ENCODE data around the gene DLL4.

Gene DLL4

GRCh38 chr15:40927873-40928806, 1.0 kb upstream of the DLL4 start:
- DNase-seq, result peak; percentile 37

- DNase-seq, result no peak
These were observed 705 bp downstream of the DLL4 start for GRCh38 chr15:40929660-40930429.

GRCh38 chr15:40930430-40931299, 1.5 kb downstream of the DLL4 start:
- peak; percentile 81 for DNase-seq

- no peak for DNase-seq
These were observed 2.4 kb downstream of the DLL4 start for GRCh38 chr15:40931300-40932142.

GRCh38 chr15:40932156-40932555, 3.0 kb downstream of the DLL4 start:
- DNase-seq, result no peak

GRCh38 chr15:40932649-40933516, 3.7 kb downstream of the DLL4 start:
- DNase-seq, result no peak

GRCh38 chr15:40933517-40933902, 4.4 kb downstream of the DLL4 start:
- no peak for DNase-seq

GRCh38 chr15:40934457-40934856, 5.3 kb downstream of the DLL4 start:
- DNase-seq, result no peak

- DNase-seq, result no peak
These were observed 7.1 kb downstream of the DLL4 start for GRCh38 chr15:40936234-40936708.

GRCh38 chr15:40936709-40937666, 7.8 kb downstream of the DLL4 start:
- no peak for DNase-seq

GRCh38 chr15:40937762-40938535, 8.8 kb downstream of the DLL4 start:
- no peak for DNase-seq

- no peak for DNase-seq
These were observed 9.4 kb downstream of the DLL4 start for GRCh38 chr15:40938536-40938870.

- no peak for DNase-seq
These were observed 11.2 kb downstream of the DLL4 start for GRCh38 chr15:40940296-40940801.

GRCh38 chr15:40941068-40941527, 12.0 kb downstream of the DLL4 start:
- no peak for DNase-seq

- DNase-seq, result peak; percentile 77
These were observed 12.6 kb downstream of the DLL4 start for GRCh38 chr15:40941528-40942336.

- DNase-seq, result no peak
These were observed 13.3 kb downstream of the DLL4 start for GRCh38 chr15:40942337-40942854.

GRCh38 chr15:40942878-40943277, 13.7 kb downstream of the DLL4 start:
- DNase-seq, result no peak

All from stimulated activated CD8-positive, alpha-beta memory T cell treated with anti-CD3 and anti-CD28 coated beads, Interleukin-4, amount 100 ng/mL, for 48 hours (primary cell).